Lung (tissue), 12 donors: Measurements from ENCODE around the gene MITF. TPM values are rescaled to one million over a fixed set of nuclear protein-coding genes. Genes with fewer than 3 reads are reported as not detected.

Experiments used
- ATAC-seq: fragments of 200-7000 bp; cut with Tn5 transposase; one replicate; pipeline ENCODE4 v1.9.1; 2020; ENCODE audit warnings: moderate number of reproducible peaks; ENCODE audit not compliant: insufficient read depth, low FRiP score
- DNase-seq, 3 donors: peaks; one replicate each; pipeline ENCODE4 v3.0.0-alpha.2; 2013 to 2017
- H3K27ac ChIP-seq, 2 donors: one replicate each; pipeline ENCODE4 v1.5.1; 2013; ENCODE audit warnings: mild to moderate bottlenecking in 2 of 2, moderate library complexity in 2 of 2, control low read depth in 1 of 2, inconsistent platforms in 1 of 2, low read depth in 1 of 2, low read length in 1 of 2
- H3K27me3 ChIP-seq, 3 donors: one replicate each; pipeline ENCODE4 v1.5.1; 2013; ENCODE audit warnings: low read length in 2 of 3; ENCODE audit not compliant: control insufficient read depth in 3 of 3, insufficient read depth in 3 of 3
- H3K36me3 ChIP-seq, 4 donors: one replicate each; pipeline ENCODE4 v1.5.1; 2013; ENCODE audit warnings: low read length in 4 of 4, mild to moderate bottlenecking in 1 of 4, moderate library complexity in 1 of 4; ENCODE audit not compliant: control insufficient read depth in 4 of 4, insufficient read depth in 4 of 4
- H3K4me1 ChIP-seq, 5 donors: one replicate each; pipeline ENCODE4 v1.5.1; 2013; ENCODE audit warnings: low read length in 5 of 5, mild to moderate bottlenecking in 2 of 5, moderate library complexity in 1 of 5; ENCODE audit not compliant: control insufficient read depth in 5 of 5, insufficient read depth in 5 of 5
- H3K4me3 ChIP-seq: one replicate; pipeline ENCODE4 v1.5.1; 2013; ENCODE audit warnings: mild to moderate bottlenecking, control low read depth, moderate library complexity
- H3K9ac ChIP-seq, 2 donors: one replicate each; pipeline ENCODE4 v1.5.1; 2013; ENCODE audit warnings: low read length in 2 of 2, control low read depth in 1 of 2; ENCODE audit not compliant: insufficient read depth in 1 of 2
- H3K9me3 ChIP-seq, 4 donors: one replicate each; pipeline ENCODE4 v1.5.1; 2013; ENCODE audit warnings: low read length in 3 of 4, mild to moderate bottlenecking in 1 of 4, moderate library complexity in 1 of 4; ENCODE audit not compliant: control insufficient read depth in 4 of 4, insufficient read depth in 3 of 4
- CTCF ChIP-seq: IDR thresholded peaks from 2 replicates; pipeline ENCODE4 v1.5.1; 2012; ENCODE audit warnings: mild to moderate bottlenecking; ENCODE audit errors: control extremely low read depth, extremely low read depth
- WGBS, 2 donors: extraction: QIAGEN DNeasy Blood & Tissue Kit; methylation state at CpG; one replicate each; pipeline ENCODE4 v1.1.7; 2013; 5-methylcytosine and 5-hydroxymethylcytosine counted together
- polyA plus RNA-seq, 2 donors: library from polyadenylated mRNA; stranded (reverse); fragments of 200-250 nt; gene quantifications; one replicate each; pipeline ENCODE4 v1.2.1, GENCODE V29; 2013
- total RNA-seq, 2 donors: library from RNA; depleted of rRNA in 1 of 2; stranded (reverse); fragments of >200 nt in 1 of 2; gene quantifications; one replicate each; pipeline ENCODE4 v1.2.1, GENCODE V29; 2014 to 2021
- donor health status: control.
- donor health status: control.
- donor health status: Bipolar disorder and iron deficiency.
- donor health status: healthy.
- donor health status: DM: yes; HTN: yes; CAD: no.

Gene MITF
- total and polyA plus RNA-seq, 4 donors, result 5.0 to 28.0 (median 12.0) TPM

- no peak overlapping the region for H3K9ac ChIP-seq
- no peak for DNase-seq
- whole genome bisulfite sequencing, 2 donors, result 68 to 75% methylated on average over 4 of the region's 4 CpGs
- peaks cover 0 to 3% (median 0%) of the 10 kb centered on the region in 5 donors for H3K4me1 ChIP-seq
- H3K4me3 ChIP-seq, result no peak overlapping the region
- H3K27me3 ChIP-seq, result no peaks in the 10 kb centered on the region
- H3K36me3 ChIP-seq, result no peaks in the 10 kb centered on the region
- ATAC-seq, result no peak
- no peak overlapping the region for H3K27ac ChIP-seq
- H3K9me3 ChIP-seq, result no peaks in the 10 kb centered on the region
- no peak for TF ChIP-seq CTCF
Measured at GRCh38 chr3:69710153-69710977, 28.9 kb upstream of the MITF start.

GRCh38 chr3:69712269-69712668, 27.0 kb upstream of the MITF start:
- H3K9me3 ChIP-seq, result no peaks in the 10 kb centered on the region
- H3K9ac ChIP-seq, result no peak overlapping the region
- peaks cover 0 to 3% (median 0%) of the 10 kb centered on the region in 5 donors for H3K4me1 ChIP-seq
- no peak overlapping the region for H3K4me3 ChIP-seq
- H3K36me3 ChIP-seq, result no peaks in the 10 kb centered on the region
- DNase-seq (no peak), ATAC-seq (no peak)
- TF ChIP-seq CTCF, result no peak
- WGBS, 2 donors, result 69 to 91% methylated on average over 5 of the region's 5 CpGs
- H3K27ac ChIP-seq, result no peak overlapping the region
- no peaks in the 10 kb centered on the region for H3K27me3 ChIP-seq

- no peak for TF ChIP-seq CTCF
- DNase-seq (no peak), ATAC-seq (no peak)
- Histone ChIP-seq H3K9me3 (no peaks in the 10 kb centered on the region), H3K36me3 (no peaks in the 10 kb centered on the region), H3K4me1 (peaks cover 0 to 3% (median 0%) of the 10 kb centered on the region in 5 donors), H3K4me3 (no peak overlapping the region), H3K27me3 (no peaks in the 10 kb centered on the region), H3K27ac (no peak overlapping the region), H3K9ac (no peak overlapping the region)
- WGBS, 2 donors, result 76 to 87% methylated on average over 4 of the region's 4 CpGs
Measured at GRCh38 chr3:69712933-69713332, 26.3 kb upstream of the MITF start.
